PC-9 (cell line): ENCODE measurements around the gene DPH6. TPM values are rescaled to one million over a fixed set of nuclear protein-coding genes. Genes with fewer than 3 reads are reported as not detected.

Source experiments
- BruUV-seq: library from RNA; stranded (reverse); fragments of 400-500 nt; replicated peaks from 2 replicates; lab custom pipeline; 2021; lab: Mats Ljungman, UMichigan
- CTCF ChIA-PET: fragments of 300-600 bp; sonication (Branson Sonifier 250); formaldehyde crosslinking; loops from one replicate; lab custom pipeline; 2022; ENCODE audit warnings: antibody characterized with exemption; lab: Charles Lee
- POLR2A ChIA-PET: fragments of 300-600 bp; sonication (Branson Sonifier 250); formaldehyde crosslinking; loops from one replicate; lab custom pipeline; 2022; ENCODE audit warnings: antibody characterized with exemption; ENCODE audit not compliant: unreplicated experiment; lab: Charles Lee
- DNase-seq, 2 experiments: peaks; one replicate each; pipeline versions ENCODE4 v3.0.0 to v3.0.0-alpha.2; 2015 to 2022; ENCODE audit warnings: mixed read lengths in 1 of 2
- H2AFZ ChIP-seq: fragments of 200-600 bp; sonication (generic); 2 replicates; pipeline ENCODE4 v1.8.1; 2017; ENCODE audit warnings: antibody characterized with exemption
- H3F3A ChIP-seq: fragments of 200-600 bp; sonication (generic); 2 replicates; pipeline ENCODE4 v1.8.1; 2017; ENCODE audit warnings: antibody characterized with exemption, mild to moderate bottlenecking, low read depth; ENCODE audit not compliant: insufficient read depth
- H3K27ac ChIP-seq: fragments of 200-600 bp; sonication (generic); 2 replicates; pipeline ENCODE4 v1.6.1; 2016; ENCODE audit warnings: mixed run types
- H3K27me3 ChIP-seq: fragments of 200-600 bp; sonication (generic); 2 replicates; pipeline ENCODE4 v1.6.1; 2016; ENCODE audit warnings: low read depth, mixed run types; ENCODE audit not compliant: insufficient read depth
- H3K36me3 ChIP-seq: fragments of 200-600 bp; sonication (generic); 2 replicates; pipeline ENCODE4 v1.6.1; 2016; ENCODE audit warnings: low read depth, mixed run types
- H3K4me1 ChIP-seq: fragments of 200-600 bp; sonication (generic); replicated peaks from 2 replicates; pipeline ENCODE4 v1.6.1; 2016; ENCODE audit warnings: mixed run types; ENCODE audit not compliant: insufficient read depth
- H3K4me2 ChIP-seq: fragments of 200-600 bp; sonication (generic); 2 replicates; pipeline ENCODE4 v1.6.1; 2017; ENCODE audit warnings: mixed run types
- H3K4me3 ChIP-seq: fragments of 200-600 bp; sonication (generic); 2 replicates; pipeline ENCODE4 v1.6.1; 2016; ENCODE audit warnings: mixed run types
- H3K79me2 ChIP-seq: fragments of 200-600 bp; sonication (generic); 2 replicates; pipeline ENCODE4 v1.6.1; 2017; ENCODE audit warnings: low read depth, mixed run types
- H3K9me2 ChIP-seq: fragments of 200-600 bp; sonication (generic); 2 replicates; pipeline ENCODE4 v1.8.1; 2017; ENCODE audit warnings: mild to moderate bottlenecking; ENCODE audit not compliant: insufficient read depth
- H3K9me3 ChIP-seq: fragments of 200-600 bp; sonication (generic); 2 replicates; pipeline ENCODE4 v1.8.1; 2016; ENCODE audit warnings: low read depth; ENCODE audit not compliant: insufficient read depth
- H4K20me1 ChIP-seq: fragments of 200-600 bp; sonication (generic); 2 replicates; pipeline ENCODE4 v1.8.1; 2017; ENCODE audit not compliant: insufficient read depth
- EZH2 ChIP-seq: fragments of 200-600 bp; sonication (generic); IDR thresholded peaks from 2 replicates; pipeline ENCODE4 v1.8.0; 2017; ENCODE audit warnings: antibody characterized with exemption, low read depth
- intact Hi-C: fragments of 100-400 bp; cut with micrococcal nuclease; formaldehyde crosslinking; loops from one replicate; pipeline ENCODE4 v1.10.0; 2022; ENCODE audit not compliant: unreplicated experiment
- total RNA-seq: library from RNA; stranded (reverse); gene quantifications from 2 replicates; pipeline ENCODE4 v1.2.3, GENCODE V29; 2021
- TF ChIP-seq, protein P1 (sequence below): fragments of 200-600 bp; sonication (generic); conservative IDR thresholded peaks from 2 replicates; pipeline ENCODE4 v1.6.1; 2017; ENCODE audit warnings: mixed run types, antibody characterized with exemption, mild to moderate bottlenecking, moderate library complexity

DPH6 gene
- total RNA-seq, 1 experiment from 2014 or later, result 14.8 TPM

DNA sequence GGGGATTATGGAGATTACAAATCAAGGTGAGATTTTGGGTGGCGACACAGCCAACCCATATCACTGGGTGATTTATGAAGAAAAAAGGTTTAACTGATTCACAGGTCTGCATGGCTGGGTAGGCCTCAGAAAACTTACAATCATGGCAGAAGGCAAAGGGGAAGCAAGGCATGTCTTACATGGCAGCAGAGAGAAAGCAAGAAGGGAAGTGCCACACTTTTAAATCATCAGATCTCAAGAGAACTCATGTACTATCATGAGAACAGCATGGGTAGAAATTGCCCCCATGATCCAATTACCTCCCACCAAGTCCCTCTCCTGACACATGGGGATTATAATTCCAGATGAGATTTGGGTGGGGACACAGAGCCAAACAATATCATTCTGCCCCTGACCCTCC lies 59.7 kb downstream of the DPH6 start:
- Histone ChIP-seq H4K20me1 (no peaks in the 10 kb centered on the region), H3K4me3 (no peak overlapping the region), H3K4me1 (peaks cover 10% of the 10 kb centered on the region; the same call in 1 of the 2 replicates), H3K79me2 (no peaks in the 10 kb centered on the region), H3K36me3 (no peaks in the 10 kb centered on the region), H3K9me3 (no peaks in the 10 kb centered on the region), H3K27ac (no peak overlapping the region), H3K9me2 (no peaks in the 10 kb centered on the region), H2AFZ (no peak overlapping the region), H3K27me3 (no peaks in the 10 kb centered on the region), H3K4me2 (no peak overlapping the region), H3F3A (no peaks in the 10 kb centered on the region)
- BruUV-seq, result no TSS peak
- TF ChIP-seq EZH2, result no peak
- TF ChIP-seq, protein P1, sequence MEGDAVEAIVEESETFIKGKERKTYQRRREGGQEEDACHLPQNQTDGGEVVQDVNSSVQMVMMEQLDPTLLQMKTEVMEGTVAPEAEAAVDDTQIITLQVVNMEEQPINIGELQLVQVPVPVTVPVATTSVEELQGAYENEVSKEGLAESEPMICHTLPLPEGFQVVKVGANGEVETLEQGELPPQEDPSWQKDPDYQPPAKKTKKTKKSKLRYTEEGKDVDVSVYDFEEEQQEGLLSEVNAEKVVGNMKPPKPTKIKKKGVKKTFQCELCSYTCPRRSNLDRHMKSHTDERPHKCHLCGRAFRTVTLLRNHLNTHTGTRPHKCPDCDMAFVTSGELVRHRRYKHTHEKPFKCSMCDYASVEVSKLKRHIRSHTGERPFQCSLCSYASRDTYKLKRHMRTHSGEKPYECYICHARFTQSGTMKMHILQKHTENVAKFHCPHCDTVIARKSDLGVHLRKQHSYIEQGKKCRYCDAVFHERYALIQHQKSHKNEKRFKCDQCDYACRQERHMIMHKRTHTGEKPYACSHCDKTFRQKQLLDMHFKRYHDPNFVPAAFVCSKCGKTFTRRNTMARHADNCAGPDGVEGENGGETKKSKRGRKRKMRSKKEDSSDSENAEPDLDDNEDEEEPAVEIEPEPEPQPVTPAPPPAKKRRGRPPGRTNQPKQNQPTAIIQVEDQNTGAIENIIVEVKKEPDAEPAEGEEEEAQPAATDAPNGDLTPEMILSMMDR, result no peak
- no peak for DNase-seq
- POLR2A ChIA-PET, result no interaction called here
- intact Hi-C loops, result no loop called here
- CTCF ChIA-PET, result no interaction called here

DNA sequence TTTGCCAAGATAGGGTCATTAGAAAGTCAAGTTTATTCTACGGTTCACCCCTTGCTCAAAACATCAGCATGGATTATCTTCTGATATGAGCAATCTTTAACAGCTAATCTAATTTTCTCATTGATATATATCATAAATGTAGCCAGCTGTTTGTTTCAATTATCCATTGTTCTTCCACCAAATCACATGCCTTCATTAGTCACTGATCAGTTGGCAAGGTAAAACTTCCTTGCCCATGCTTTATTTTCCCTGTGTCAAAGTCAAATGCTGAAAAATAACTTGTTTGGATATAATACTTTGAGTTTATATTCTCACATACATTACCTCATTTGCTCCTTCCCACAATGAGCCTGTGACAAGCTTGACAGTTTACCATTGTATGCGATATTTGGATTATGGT lies 60.6 kb downstream of the DPH6 start:
- H3K9me2 ChIP-seq, result no peaks in the 10 kb centered on the region
- ChIA-PET POLR2A (no interaction called here), CTCF (interaction anchor here (0.7 kb wide), 1 partner anchor 764 kb away, joined by 3 read pairs; no protein-coding TSS in a partner anchor)
- no peaks in the 10 kb centered on the region for H3K36me3 ChIP-seq
- H3K9me3 ChIP-seq, result no peaks in the 10 kb centered on the region
- intact Hi-C loops, result no loop called here
- no peak for DNase-seq
- no peaks in the 10 kb centered on the region for H3K27me3 ChIP-seq
- H3K27ac ChIP-seq, result no peak overlapping the region
- no peak overlapping the region for H3K4me3 ChIP-seq
- H3K4me2 ChIP-seq, result no peak overlapping the region
- no peak overlapping the region for H2AFZ ChIP-seq
- H3K79me2 ChIP-seq, result no peaks in the 10 kb centered on the region
- no peaks in the 10 kb centered on the region for H4K20me1 ChIP-seq
- H3K4me1 ChIP-seq, result peaks cover 10% of the 10 kb centered on the region; the same call in 1 of the 2 replicates
- H3F3A ChIP-seq, result no peaks in the 10 kb centered on the region
- no TSS peak for BruUV-seq
- TF ChIP-seq, protein P1, result no peak
- TF ChIP-seq EZH2, result no peak

DNA sequence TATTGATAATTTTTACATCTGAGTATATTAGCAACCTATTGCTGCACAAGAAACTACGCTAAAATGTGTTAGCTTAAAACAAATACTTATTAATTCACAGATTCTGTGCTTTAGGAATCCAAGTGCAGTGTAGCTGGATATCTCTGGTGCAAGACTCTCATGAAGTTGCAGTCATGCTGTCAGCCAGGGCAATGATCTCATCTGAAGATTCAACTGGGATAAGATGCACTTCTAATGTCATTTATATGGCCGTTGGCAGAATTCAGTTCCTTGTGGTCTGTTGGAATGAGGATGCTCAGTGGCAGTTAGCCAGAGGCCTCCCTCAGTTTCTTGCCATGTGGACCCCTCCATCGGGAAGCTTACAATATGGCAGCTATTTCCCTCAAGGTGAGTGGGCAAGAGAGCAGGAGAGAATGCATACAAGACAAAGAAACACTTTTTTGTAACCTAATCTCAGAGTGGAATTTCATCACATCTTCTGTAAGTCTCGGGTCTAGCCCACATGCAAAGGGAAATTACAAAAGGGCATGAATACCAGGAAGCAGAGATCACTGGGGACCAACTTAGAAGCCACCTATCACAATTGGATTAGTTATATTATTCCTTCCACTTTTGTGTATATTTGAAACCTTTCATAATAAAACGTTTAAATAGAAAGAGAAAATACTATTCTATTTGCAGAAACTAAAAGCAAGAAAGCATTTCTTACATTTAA lies 61.6 kb downstream of the DPH6 start:
- Histone ChIP-seq H3K9me2 (no peaks in the 10 kb centered on the region), H3K4me3 (no peak overlapping the region), H3K36me3 (no peaks in the 10 kb centered on the region), H3K27me3 (no peaks in the 10 kb centered on the region), H3K79me2 (no peaks in the 10 kb centered on the region), H3K4me2 (no peak overlapping the region), H3F3A (no peaks in the 10 kb centered on the region), H2AFZ (no peak overlapping the region), H4K20me1 (no peaks in the 10 kb centered on the region), H3K9me3 (no peaks in the 10 kb centered on the region), H3K4me1 (peaks cover 10% of the 10 kb centered on the region; the same call in 1 of the 2 replicates), H3K27ac (no peak overlapping the region)
- CTCF ChIA-PET, result no interaction called here
- TF ChIP-seq, protein P1, result no peak
- no peak for TF ChIP-seq EZH2
- intact Hi-C loops, result no loop called here
- no peak for DNase-seq
- POLR2A ChIA-PET, result no interaction called here
- no TSS peak for BruUV-seq
